Hematopoietic multipotent progenitor cell treated with erythropoietin and hydrocortisone succinate and interleukin-3 and kit ligand, for 17 days (in vitro differentiated cells): ENCODE data around the gene INSR.
A peak's percentile ranks its signal among the peaks of the same experiment; 100 is the strongest.
"Not testable (repeated sequence)": the region's sequence is repeated elsewhere in the genome, so short reads cannot be mapped to it uniquely, and the experiment has no call there.

ENCODE experiments used
- DNase-seq: peaks from one replicate; pipeline ENCODE4 v3.0.0-alpha.2; 2015; ENCODE audit warnings: low spot score

The INSR gene

DNA sequence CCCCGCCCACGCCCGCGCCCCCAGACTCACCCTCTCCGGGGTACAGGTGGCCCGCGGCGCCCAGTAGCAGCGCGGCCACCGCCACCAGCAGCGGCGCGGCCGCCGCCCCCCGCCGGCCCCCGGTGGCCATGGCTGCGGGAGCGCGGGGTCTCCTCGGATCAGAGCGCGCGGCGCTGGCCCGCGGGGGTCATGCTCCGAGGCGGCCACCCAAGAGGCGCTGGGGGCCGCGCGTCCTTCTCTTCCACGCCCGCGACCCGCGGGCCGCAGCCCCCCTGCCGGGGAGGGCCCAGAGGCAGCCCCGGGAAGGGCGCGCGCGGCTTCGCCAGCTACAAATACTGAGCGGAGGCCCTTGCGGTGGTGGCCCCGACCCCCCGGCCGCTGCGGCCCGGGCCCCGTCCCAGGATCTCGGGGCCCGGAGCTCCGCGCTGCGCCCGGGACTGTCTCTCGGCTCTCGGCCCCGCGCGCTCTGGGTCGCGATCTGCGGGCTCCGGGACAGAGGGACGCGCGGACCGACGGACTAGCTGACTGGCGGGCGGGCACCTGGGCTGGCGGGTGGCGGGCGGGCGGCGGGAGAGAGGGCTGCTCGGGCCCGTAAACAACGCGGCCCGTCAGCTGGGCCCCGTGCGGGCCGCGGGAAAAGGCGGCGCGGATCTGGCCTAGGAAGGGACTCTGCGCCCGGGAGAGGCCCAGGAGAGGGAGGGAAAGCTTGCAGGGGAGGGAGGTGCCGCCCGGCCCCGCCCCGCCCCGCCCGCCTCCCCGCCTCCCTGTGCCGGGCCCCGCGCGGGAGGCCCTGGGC is at the start of gene INSR:
TSS of gene INSR (minus strand) at position 653 of the 796 bp plus-strand sequence. CDS start at position 130, 523 bp downstream.
- peak; percentile 65 for DNase-seq

GRCh38 chr19:7342143-7342542 is 47.9 kb upstream of the INSR start:
- no peak for DNase-seq

GRCh38 chr19:7340959-7341837 is 47.0 kb upstream of the INSR start:
- DNase-seq, result peak; percentile 61

DNA sequence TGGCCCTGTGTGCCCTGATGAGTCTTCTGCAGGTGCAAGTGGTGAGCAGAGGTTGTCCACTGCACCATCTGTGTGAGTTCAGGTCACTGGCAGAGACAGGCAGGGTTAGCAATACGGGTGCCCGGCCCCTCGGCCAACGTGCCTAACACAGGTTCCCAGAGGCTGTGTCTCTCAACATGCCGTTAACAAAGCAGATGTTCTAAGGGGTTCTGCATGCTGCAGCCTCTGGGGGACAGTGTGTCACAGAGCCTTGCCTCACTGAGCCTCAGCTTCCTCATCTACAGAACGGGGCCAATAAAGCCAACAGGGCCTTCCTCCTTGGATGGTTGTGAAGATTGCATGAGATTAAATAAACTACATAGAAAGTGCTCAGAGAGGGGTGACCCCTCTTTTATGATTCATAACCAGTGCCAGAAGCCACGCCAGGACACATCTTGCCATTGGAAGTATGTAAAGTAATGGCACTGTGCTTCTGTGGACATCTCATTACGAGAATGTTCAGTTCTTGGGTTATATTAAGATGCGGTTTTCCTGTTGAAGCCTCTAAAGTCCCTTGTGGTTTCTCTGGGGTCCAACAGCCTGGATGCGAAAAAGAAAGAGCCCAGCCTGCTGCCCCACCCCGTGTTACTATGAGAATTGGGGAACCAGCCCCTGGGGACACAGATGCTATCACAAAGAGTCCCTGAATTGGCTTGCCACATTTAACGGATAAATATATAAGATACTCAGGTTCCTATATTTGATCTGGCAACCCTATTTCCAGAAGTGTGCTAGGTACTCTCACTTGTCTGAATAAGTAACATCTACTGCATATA is 43.4 kb upstream of the INSR start:
- DNase-seq, result no peak

DNA sequence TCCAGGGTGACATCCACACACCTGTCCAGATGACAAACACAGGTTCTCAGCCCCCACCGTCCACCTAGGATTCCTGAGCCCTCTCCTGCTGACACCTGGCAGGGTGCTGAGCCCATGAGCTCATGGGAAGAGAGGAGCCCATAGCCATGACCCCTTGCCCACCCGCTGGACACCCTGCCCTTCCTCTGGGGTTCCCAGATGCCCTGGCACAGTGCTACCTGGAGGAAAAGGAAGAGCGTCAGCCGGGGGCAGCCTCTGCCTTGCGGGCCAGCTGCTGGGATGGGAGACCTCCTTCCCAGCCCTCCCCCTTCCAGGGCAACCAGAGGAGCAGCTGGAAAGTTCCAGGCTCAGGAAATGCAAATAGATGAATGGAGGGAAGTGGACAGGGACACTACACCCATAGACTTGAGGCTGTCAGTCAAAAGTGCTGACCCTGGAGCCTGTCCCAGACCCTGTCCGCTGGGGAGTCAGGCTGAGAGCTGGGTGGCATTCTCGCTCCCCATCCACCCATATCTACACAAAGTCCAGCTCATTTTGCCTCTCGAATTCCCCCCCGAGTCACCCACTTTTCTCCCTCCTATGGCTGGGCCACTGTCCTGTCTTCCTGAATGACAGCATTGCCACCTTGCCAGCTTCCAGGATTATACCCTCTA is 42.2 kb upstream of the INSR start:
- no peak for DNase-seq

- no peak for DNase-seq
Measured at GRCh38 chr19:7333198-7334118, 39.2 kb upstream of the INSR start.

DNA sequence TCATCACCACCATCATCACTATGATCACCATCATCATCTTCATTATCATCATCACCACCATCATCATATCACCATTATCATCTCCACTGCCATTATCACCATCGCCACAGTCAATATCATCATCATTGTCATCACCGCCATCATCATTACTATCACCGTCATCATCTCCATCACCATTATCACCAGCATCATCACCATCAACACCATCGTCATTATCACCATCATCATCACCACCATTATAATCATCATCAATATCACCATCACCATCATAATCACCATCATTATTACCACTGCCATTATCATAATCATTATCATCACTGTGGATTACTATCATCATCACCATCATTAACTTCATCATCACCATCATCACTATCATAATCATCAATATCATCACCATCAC is 37.2 kb upstream of the INSR start:
- DNase-seq, result no peak

DNA sequence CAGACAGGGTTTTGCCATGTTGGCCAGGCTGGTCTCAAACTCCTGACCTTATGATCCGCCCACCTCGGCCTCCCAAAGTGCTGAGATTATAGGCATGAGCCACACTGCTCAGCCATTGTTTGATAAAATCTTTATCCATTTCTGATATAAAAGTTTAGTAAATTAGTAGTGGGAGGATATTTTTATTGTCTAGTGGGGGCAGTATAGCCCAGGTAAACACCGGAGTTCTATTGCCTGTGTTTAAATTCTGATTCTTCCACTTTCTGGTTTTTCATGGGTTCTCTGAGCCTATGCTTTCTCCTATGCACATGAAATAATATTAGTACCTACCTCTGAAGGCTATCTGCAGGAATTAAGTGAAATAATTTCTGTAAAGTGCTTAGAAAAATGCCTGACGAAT is 34.4 kb upstream of the INSR start:
- no peak for DNase-seq

- DNase-seq, result no peak
Measured at GRCh38 chr19:7327802-7328201, 33.6 kb upstream of the INSR start.

DNA sequence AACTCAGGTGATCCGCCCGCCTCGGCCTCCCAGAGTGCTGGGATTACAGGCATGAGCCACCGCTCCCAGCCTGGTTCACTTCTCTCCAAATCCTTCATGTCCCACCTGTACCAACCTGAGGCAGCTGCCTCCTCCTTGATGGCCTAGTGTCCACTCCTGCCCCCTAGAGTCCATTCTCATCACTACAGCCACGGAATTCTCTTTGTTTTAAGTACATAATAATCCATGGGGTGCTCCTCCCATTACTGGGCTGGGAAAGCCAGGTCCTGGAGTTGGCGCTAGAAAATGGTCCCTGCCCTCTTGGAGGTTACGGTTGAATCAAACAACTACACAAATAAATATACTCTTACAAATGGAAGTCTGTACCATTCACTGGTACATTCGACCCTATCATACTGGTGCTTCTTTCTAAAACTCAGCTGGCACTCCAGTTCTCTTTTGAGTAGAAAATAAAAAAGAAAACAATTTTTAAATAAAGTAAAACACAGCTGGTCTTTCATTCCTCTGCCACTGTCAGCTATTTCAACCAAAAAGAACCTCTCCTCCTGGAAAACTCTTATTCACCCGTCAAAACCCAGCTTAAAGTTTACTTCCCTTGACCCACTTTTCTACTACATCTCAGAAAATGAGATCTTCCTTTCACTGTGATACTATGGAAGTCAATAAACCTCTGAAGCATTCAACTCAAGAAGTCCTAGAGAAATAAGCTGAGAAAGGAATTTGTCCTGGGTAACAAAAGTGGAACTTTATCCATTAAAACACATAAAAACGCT is 32.1 kb upstream of the INSR start:
- DNase-seq, result peak; percentile 49

- DNase-seq, result no peak
Measured at GRCh38 chr19:7318176-7318575, 24.0 kb upstream of the INSR start.

GRCh38 chr19:7312816-7313215 is 18.6 kb upstream of the INSR start:
- DNase-seq, result no peak

- no peak for DNase-seq
Measured at GRCh38 chr19:7311911-7312310, 17.7 kb upstream of the INSR start.

DNA sequence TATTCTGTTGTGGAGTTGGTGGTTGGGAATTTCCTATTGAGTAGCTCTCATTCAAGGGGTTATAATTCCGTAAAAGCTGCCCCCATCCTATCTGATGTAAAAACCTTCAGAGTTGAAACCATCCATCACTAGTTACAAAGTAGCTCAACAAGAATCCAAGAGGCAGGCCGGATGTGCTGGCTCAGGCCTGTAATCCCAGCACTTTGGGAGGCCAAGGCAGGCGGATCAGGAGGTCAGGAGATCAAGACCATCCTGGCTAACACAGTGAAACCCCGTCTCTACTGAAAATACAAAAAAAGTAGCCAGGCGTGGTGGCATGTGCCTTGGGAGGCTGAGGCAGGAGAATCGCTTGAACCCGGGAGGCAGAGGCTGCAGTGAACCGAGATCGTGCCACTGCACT is 14.1 kb upstream of the INSR start:
- not testable (repeated sequence) for DNase-seq

GRCh38 chr19:7307590-7308218 is 13.5 kb upstream of the INSR start:
- no peak for DNase-seq

- no peak for DNase-seq
Measured at GRCh38 chr19:7304200-7304599, 10.0 kb upstream of the INSR start.

DNA sequence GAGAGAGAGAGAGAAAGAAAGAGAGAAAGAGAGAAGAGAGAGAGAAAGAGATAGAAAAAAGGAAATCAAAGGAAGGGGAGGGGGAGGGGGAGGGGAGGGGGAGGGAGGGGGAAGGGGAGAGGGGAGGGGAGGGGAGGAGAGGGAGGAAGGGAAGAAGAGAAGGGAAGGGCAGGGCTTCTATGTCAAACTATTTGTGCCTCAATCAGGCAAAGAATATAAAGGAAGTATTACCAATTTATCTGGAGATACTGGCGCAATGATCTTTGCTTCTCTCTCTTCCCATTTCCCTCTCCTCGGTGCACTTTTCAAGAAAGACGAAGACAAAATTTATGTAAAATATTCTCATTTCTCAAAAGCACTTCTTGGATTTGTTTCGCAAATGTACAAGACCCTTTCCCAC is 9.3 kb upstream of the INSR start:
- no peak for DNase-seq

DNA sequence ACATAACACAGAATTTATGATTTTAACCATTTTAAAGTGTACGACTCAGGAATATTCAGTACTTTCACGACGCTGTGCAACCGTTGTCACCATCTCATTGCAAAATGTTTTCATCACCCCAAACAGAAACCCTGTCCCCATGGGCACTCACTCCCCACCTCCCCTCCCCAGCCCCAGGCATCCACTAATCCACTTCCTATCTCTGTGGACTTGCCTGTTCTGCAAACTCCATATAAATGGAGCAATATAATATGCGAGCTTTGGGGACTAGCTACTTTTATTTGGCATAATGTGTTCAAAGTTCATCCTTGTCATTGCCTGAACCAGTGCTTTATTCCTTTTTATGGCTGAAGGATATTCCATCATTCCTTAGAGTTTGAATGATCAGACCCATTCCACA is 7.3 kb upstream of the INSR start:
- no peak for DNase-seq

DNA sequence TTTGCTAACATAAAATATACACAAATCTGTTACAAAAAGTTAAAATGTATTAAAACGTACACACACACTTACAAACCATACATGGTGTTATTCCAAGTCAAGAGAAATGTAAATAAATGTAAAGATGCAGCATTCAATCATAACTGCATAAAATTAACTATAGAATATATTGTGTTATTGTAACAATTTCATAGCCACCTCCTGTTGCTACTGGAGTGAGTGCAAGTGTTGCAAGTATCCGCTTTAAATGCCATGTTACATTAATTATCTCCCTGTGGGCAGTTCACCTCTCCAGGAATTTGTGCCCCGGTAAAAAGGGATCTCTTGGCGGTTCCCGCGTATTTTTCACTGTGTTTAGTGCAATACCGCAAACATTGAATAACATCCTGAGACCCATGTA is 3.5 kb upstream of the INSR start:
- no peak for DNase-seq
